GM23338 (cell line): Measurements from ENCODE around the gene COL4A6. TPM values are rescaled to one million over a fixed set of nuclear protein-coding genes. Genes with fewer than 3 reads are reported as not detected.

Experiments used
- ATAC-seq: fragments of 200-7000 bp; cut with Tn5 transposase; 3 replicates; pipeline ENCODE4 v1.9.1; 2020
- DNase-seq: peaks from one replicate; pipeline ENCODE4 v3.0.0-alpha.2; 2015; ENCODE audit warnings: low spot score
- H2AFZ ChIP-seq: fragments of 200-600 bp; sonication (generic); 2 replicates; pipeline ENCODE4 v1.8.0; 2016; ENCODE audit warnings: antibody characterized with exemption, mild to moderate bottlenecking, moderate library complexity
- H3F3A ChIP-seq: fragments of 200-600 bp; sonication (generic); replicated peaks from 2 replicates; pipeline ENCODE4 v1.8.0; 2017; ENCODE audit warnings: antibody characterized with exemption, mixed run types, low read depth
- H3K27ac ChIP-seq: fragments of 200-600 bp; sonication (generic); 2 replicates; pipeline ENCODE4 v1.6.1; 2016; ENCODE audit warnings: low read depth
- H3K27me3 ChIP-seq: fragments of 200-600 bp; sonication (generic); 2 replicates; pipeline ENCODE4 v1.8.0; 2016; ENCODE audit warnings: mild to moderate bottlenecking, mixed run types, moderate library complexity; ENCODE audit not compliant: insufficient read depth
- H3K36me3 ChIP-seq: fragments of 200-600 bp; sonication (generic); 2 replicates; pipeline ENCODE4 v1.8.0; 2016; ENCODE audit warnings: mild to moderate bottlenecking; ENCODE audit not compliant: insufficient read depth
- H3K4me1 ChIP-seq: fragments of 200-600 bp; sonication (generic); 2 replicates; pipeline ENCODE4 v1.8.0; 2016; ENCODE audit warnings: mild to moderate bottlenecking, moderate library complexity; ENCODE audit not compliant: insufficient read depth
- H3K4me2 ChIP-seq: fragments of 200-600 bp; sonication (generic); 2 replicates; pipeline ENCODE4 v1.7.1; 2017; ENCODE audit warnings: mixed run types
- H3K4me3 ChIP-seq: fragments of 200-600 bp; sonication (generic); 2 replicates; pipeline ENCODE4 v1.6.1; 2016; ENCODE audit warnings: mixed run types
- H3K79me2 ChIP-seq: fragments of 200-600 bp; sonication (generic); replicated peaks from 2 replicates; pipeline ENCODE4 v1.8.0; 2017; ENCODE audit warnings: mild to moderate bottlenecking; ENCODE audit not compliant: insufficient read depth
- H3K9me2 ChIP-seq: fragments of 200-600 bp; sonication (generic); 2 replicates; pipeline ENCODE4 v1.8.0; 2017; ENCODE audit not compliant: insufficient read depth
- H4K20me1 ChIP-seq: fragments of 200-600 bp; sonication (generic); replicated peaks from 2 replicates; pipeline ENCODE4 v1.8.0; 2017; ENCODE audit warnings: mild to moderate bottlenecking; ENCODE audit not compliant: insufficient read depth
- H3K27ac Mint-ChIP-seq: 2 replicates; pipeline ENCODE4 v1.8.0; 2020; ENCODE audit warnings: inconsistent platforms, mild to moderate bottlenecking, moderate library complexity, mixed read lengths
- H3K27me3 Mint-ChIP-seq: 3 replicates; pipeline ENCODE4 v1.8.0; 2022; ENCODE audit warnings: low read depth, mild to moderate bottlenecking, moderate library complexity, mixed read lengths, inconsistent platforms; ENCODE audit not compliant: insufficient read depth, poor library complexity
- H3K36me3 Mint-ChIP-seq: 3 replicates; pipeline ENCODE4 v1.8.0; 2021; ENCODE audit warnings: low read depth, mild to moderate bottlenecking, inconsistent platforms, moderate library complexity, mixed read lengths
- H3K4me1 Mint-ChIP-seq: 3 replicates; pipeline ENCODE4 v1.8.0; 2020; ENCODE audit warnings: mild to moderate bottlenecking, inconsistent platforms, mixed read lengths
- H3K4me3 Mint-ChIP-seq: 3 replicates; pipeline ENCODE4 v1.8.0; 2021; ENCODE audit warnings: moderate library complexity, mild to moderate bottlenecking, inconsistent platforms, mixed read lengths
- H3K9me3 Mint-ChIP-seq: 3 replicates; pipeline ENCODE4 v1.8.0; 2020; ENCODE audit warnings: moderate library complexity, mild to moderate bottlenecking, inconsistent platforms, mixed read lengths
- CREB1 ChIP-seq: fragments of 250-450 bp; sonication (Bioruptor Pico); IDR thresholded peaks from 2 replicates; pipeline ENCODE4 v1.5.0; 2020; ENCODE audit warnings: low read depth, mild to moderate bottlenecking, moderate library complexity
- CTCF ChIP-seq, 2 experiments: fragments of 200-600 bp in 1 of 2; sonication (generic) in 1 of 2; conservative IDR thresholded peaks; 2 replicates each; pipeline versions ENCODE4 v1.5.1 to v1.6.1; 2016 to 2017; ENCODE audit warnings: antibody characterized with exemption in 2 of 2, low read depth in 2 of 2, mild to moderate bottlenecking in 2 of 2, moderate library complexity in 1 of 2
- EZH2 ChIP-seq: fragments of 200-600 bp; sonication (generic); IDR thresholded peaks from one replicate; pipeline ENCODE4 v1.8.0; 2017; ENCODE audit warnings: antibody characterized with exemption, mild to moderate bottlenecking, low read depth; ENCODE audit not compliant: unreplicated experiment
- EZH2phosphoT487 ChIP-seq: fragments of 200-600 bp; sonication (generic); IDR thresholded peaks from one replicate; pipeline ENCODE4 v1.8.1; 2018; ENCODE audit warnings: antibody characterized with exemption; ENCODE audit not compliant: unreplicated experiment
- JUNB ChIP-seq: IDR thresholded peaks from one replicate; pipeline ENCODE4 v1.6.1; 2016; ENCODE audit warnings: antibody characterized with exemption; ENCODE audit not compliant: unreplicated experiment
- NANOG ChIP-seq: IDR thresholded peaks from 2 replicates; pipeline ENCODE4 v1.6.1; 2016; ENCODE audit warnings: antibody characterized with exemption, borderline replicate concordance
- POLR2AphosphoS5 ChIP-seq: IDR thresholded peaks from 2 replicates; pipeline ENCODE4 v1.6.1; 2016; ENCODE audit warnings: antibody characterized with exemption, low read depth
- STAT1 ChIP-seq: IDR thresholded peaks from one replicate; pipeline ENCODE4 v1.6.1; 2016; ENCODE audit warnings: antibody characterized with exemption; ENCODE audit not compliant: unreplicated experiment
- ZNF114 ChIP-seq: fragments of 250-450 bp; sonication (Bioruptor Pico); IDR thresholded peaks from 2 replicates; pipeline ENCODE4 v1.5.0; 2020; ENCODE audit warnings: mild to moderate bottlenecking, moderate library complexity
- ZNF331 ChIP-seq: fragments of 250-450 bp; sonication (Bioruptor Pico); IDR thresholded peaks from 2 replicates; pipeline ENCODE4 v1.5.0; 2020; ENCODE audit warnings: low read depth, mild to moderate bottlenecking, moderate library complexity
- ZNF462 ChIP-seq: fragments of 250-450 bp; sonication (Bioruptor Pico); IDR thresholded peaks from 2 replicates; pipeline ENCODE4 v1.5.0; 2020; ENCODE audit warnings: mild to moderate bottlenecking, moderate library complexity
- polyA plus RNA-seq: library from polyadenylated mRNA; unstranded; fragments of >200 nt; fragmentation: Nextera tagmentation; extraction: Ambion mirVana; gene quantifications from 2 replicates; pipeline ENCODE4 v1.2.1, GENCODE V29; 2016
- total RNA-seq: library from RNA; depleted of rRNA; stranded (reverse); fragments of >200 nt; shearing (Covaris generic); gene quantifications from 2 replicates; pipeline ENCODE4 v1.2.3, GENCODE V29; 2014
- TF ChIP-seq, protein P1 (sequence below): IDR thresholded peaks from 2 replicates; pipeline ENCODE4 v1.6.1; 2016; ENCODE audit warnings: antibody characterized with exemption
- TF ChIP-seq, protein P2 (sequence below): IDR thresholded peaks from one replicate; pipeline ENCODE4 v1.6.1; 2018; ENCODE audit warnings: antibody characterized with exemption; ENCODE audit not compliant: unreplicated experiment

Gene COL4A6
- total and polyA plus RNA-seq, 2 experiments from 2014 or later: 4.1 to 15.2 TPM

GRCh38 chrX:108219949-108220601, 218.1 kb downstream of the COL4A6 start:
- Mint-ChIP-seq H3K27me3 (no peaks in the 10 kb centered on the region), H3K36me3 (no peaks in the 10 kb centered on the region), H3K4me1 (peaks cover under 1% of the 10 kb centered on the region; the same call in 2 of the 3 replicates), H3K4me3 (no peak overlapping the region), H3K9me3 (no peaks in the 10 kb centered on the region), H3K27ac (no peak overlapping the region)
- Histone ChIP-seq H3K9me2 (no peaks in the 10 kb centered on the region), H3K4me2 (no peak overlapping the region), H4K20me1 (no peaks in the 10 kb centered on the region), H3K27ac (no peak overlapping the region), H3K79me2 (no peaks in the 10 kb centered on the region), H3F3A (no peaks in the 10 kb centered on the region), H3K4me3 (no peak overlapping the region), H3K4me1 (no peaks in the 10 kb centered on the region), H3K36me3 (no peaks in the 10 kb centered on the region), H2AFZ (no peak overlapping the region), H3K27me3 (no peaks in the 10 kb centered on the region)
- no peak for TF ChIP-seq NANOG
- no peak for TF ChIP-seq POLR2AphosphoS5
- no peak for TF ChIP-seq CREB1
- no peak for TF ChIP-seq EZH2phosphoT487
- TF ChIP-seq, protein P1, sequence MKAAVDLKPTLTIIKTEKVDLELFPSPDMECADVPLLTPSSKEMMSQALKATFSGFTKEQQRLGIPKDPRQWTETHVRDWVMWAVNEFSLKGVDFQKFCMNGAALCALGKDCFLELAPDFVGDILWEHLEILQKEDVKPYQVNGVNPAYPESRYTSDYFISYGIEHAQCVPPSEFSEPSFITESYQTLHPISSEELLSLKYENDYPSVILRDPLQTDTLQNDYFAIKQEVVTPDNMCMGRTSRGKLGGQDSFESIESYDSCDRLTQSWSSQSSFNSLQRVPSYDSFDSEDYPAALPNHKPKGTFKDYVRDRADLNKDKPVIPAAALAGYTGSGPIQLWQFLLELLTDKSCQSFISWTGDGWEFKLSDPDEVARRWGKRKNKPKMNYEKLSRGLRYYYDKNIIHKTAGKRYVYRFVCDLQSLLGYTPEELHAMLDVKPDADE: no peak
- TF ChIP-seq, protein P2, sequence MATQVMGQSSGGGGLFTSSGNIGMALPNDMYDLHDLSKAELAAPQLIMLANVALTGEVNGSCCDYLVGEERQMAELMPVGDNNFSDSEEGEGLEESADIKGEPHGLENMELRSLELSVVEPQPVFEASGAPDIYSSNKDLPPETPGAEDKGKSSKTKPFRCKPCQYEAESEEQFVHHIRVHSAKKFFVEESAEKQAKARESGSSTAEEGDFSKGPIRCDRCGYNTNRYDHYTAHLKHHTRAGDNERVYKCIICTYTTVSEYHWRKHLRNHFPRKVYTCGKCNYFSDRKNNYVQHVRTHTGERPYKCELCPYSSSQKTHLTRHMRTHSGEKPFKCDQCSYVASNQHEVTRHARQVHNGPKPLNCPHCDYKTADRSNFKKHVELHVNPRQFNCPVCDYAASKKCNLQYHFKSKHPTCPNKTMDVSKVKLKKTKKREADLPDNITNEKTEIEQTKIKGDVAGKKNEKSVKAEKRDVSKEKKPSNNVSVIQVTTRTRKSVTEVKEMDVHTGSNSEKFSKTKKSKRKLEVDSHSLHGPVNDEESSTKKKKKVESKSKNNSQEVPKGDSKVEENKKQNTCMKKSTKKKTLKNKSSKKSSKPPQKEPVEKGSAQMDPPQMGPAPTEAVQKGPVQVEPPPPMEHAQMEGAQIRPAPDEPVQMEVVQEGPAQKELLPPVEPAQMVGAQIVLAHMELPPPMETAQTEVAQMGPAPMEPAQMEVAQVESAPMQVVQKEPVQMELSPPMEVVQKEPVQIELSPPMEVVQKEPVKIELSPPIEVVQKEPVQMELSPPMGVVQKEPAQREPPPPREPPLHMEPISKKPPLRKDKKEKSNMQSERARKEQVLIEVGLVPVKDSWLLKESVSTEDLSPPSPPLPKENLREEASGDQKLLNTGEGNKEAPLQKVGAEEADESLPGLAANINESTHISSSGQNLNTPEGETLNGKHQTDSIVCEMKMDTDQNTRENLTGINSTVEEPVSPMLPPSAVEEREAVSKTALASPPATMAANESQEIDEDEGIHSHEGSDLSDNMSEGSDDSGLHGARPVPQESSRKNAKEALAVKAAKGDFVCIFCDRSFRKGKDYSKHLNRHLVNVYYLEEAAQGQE: no peak
- TF ChIP-seq STAT1: no peak
- no peak for TF ChIP-seq ZNF114 (CRISPR knock-in tag)
- TF ChIP-seq ZNF462 (CRISPR knock-in tag): no peak
- no peak for TF ChIP-seq CTCF (conservative IDR thresholded peaks at IDR 0.05; ENCODE audit: low read depth in 2 of 2)
- no peak for TF ChIP-seq EZH2
- no peak for TF ChIP-seq ZNF331 (CRISPR knock-in tag)
- TF ChIP-seq JUNB: no peak
- DNase-seq (no peak), ATAC-seq (no peak)
